GM18505 (cell line): ENCODE results near the gene CEP135.
"Not testable (repeated sequence)": the region's sequence is repeated elsewhere in the genome, so short reads cannot be mapped to it uniquely, and the experiment has no call there.

Experiments used
- ATAC-seq: cut with Tn5 transposase; IDR thresholded peaks from one replicate; pipeline ENCODE4 v1.9.1; 2021; ENCODE audit not compliant: unreplicated experiment
- POLR2A ChIP-seq: IDR thresholded peaks from 4 replicates; pipeline ENCODE4 v1.6.1; 2011; ENCODE audit warnings: borderline replicate concordance; ENCODE audit not compliant: insufficient read depth, insufficient read length; ENCODE audit errors: extremely low read depth

CEP135 gene

GRCh38 chr4:55928846-55929245, 19.9 kb upstream of the CEP135 start:
- ATAC-seq = no peak
- TF ChIP-seq POLR2A = no peak

- TF ChIP-seq POLR2A = no peak
- ATAC-seq = no peak
Measured at GRCh38 chr4:55931043-55931442, 17.7 kb upstream of the CEP135 start.

- no peak for ATAC-seq
- TF ChIP-seq POLR2A = no peak
Measured at GRCh38 chr4:55931833-55932232, 16.9 kb upstream of the CEP135 start.

- no peak for ATAC-seq
- no peak for TF ChIP-seq POLR2A
Measured at GRCh38 chr4:55932511-55932910, 16.2 kb upstream of the CEP135 start.

GRCh38 chr4:55933611-55934010, 15.1 kb upstream of the CEP135 start:
- no peak for ATAC-seq
- TF ChIP-seq POLR2A = no peak

GRCh38 chr4:55935907-55936306, 12.8 kb upstream of the CEP135 start:
- ATAC-seq = not testable (repeated sequence)

GRCh38 chr4:55938481-55938880, 10.3 kb upstream of the CEP135 start:
- no peak for TF ChIP-seq POLR2A
- no peak for ATAC-seq

GRCh38 chr4:55939421-55939820, 9.3 kb upstream of the CEP135 start:
- no peak for ATAC-seq
- TF ChIP-seq POLR2A = no peak

- no peak for TF ChIP-seq POLR2A
- ATAC-seq = no peak
Measured at GRCh38 chr4:55941881-55942396, 6.8 kb upstream of the CEP135 start.

DNA sequence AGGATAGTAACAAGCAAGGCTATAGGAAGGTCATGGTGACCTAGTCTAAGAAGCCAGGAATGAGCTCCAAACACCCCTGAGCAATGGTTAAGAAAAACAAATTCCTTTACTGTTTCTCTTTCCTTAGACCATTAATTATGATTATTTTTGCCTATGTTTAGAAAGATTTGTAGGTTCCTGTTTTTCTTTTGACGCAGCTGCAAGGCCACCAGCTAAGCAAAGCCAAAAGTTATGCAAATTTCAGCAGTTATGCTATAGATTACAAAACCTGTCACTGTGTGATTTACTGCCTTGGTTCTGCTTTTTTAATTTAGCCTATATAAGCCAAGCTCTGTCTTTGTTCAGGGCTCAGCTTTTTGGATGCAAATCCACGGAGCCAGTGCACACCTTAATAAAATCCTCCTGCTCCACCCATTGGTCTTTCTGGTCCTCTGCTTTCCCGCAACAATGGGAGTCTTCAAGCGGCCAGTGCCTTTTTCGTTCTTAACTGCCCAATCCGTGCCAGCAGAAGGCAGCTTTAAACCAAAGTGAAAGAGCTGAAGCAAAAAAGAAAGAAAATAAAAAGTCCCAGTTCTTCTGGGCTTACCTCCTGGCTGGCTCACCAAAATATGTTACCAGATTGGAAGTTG, 1.4 kb upstream of the CEP135 start:
- no peak for TF ChIP-seq POLR2A
- peak; percentile 29 for ATAC-seq

DNA sequence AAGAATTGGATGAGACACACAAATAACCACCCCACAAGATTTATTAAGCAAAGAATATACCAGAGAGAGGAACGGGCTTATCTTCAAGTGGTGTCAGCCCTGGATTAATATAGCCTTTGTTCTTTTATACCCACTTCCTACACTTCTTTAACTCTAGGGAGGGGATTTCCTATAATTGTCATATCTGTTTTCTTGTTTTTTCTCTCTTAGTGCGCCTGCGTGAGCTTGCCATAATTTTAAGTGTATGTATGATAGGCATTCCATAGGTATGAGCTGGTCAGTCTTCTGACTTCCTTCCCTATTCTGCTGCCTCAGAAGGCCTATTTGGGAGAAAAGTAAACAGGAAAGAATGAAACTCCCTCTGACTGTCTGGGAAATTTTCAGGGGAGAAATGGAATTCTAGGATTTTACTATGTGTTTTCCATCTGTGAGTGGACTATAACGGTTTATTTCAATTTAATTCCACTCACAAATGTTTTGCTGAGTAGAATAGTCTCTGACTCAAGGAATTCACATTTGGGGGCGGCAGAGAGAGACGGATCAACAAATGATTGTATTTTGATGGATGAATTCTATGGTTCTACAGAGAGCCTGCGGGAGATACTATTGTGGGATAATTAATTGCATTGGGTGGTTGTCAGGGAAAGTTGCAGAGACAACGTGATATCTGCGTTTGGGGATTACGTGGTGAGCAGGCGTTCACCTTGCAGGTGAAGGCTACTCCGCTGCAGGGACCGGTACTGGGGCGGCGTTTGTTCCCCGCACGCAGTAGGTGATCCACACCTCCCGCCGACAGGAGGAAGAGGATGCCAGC, 626 bp upstream of the CEP135 start:
- TF ChIP-seq POLR2A = peak; percentile 3
- peak; percentile 16 for ATAC-seq

DNA sequence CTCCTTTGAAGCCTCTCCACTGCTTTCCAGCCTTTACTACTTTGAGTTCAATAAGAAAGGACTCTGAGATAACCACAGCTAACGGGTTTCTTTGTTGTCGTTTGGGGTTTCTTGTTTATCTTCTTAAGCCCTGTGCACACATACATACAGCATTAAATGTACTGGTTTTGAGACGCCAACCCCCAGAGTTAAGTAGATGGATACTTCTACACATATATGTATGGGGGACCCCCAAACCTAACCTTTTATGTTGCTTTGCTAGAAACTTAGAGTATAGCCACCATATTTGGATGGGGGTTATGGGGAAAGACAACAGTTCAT, 697 bp downstream of the CEP135 start:
- no peak for ATAC-seq
- TF ChIP-seq POLR2A = no peak

DNA sequence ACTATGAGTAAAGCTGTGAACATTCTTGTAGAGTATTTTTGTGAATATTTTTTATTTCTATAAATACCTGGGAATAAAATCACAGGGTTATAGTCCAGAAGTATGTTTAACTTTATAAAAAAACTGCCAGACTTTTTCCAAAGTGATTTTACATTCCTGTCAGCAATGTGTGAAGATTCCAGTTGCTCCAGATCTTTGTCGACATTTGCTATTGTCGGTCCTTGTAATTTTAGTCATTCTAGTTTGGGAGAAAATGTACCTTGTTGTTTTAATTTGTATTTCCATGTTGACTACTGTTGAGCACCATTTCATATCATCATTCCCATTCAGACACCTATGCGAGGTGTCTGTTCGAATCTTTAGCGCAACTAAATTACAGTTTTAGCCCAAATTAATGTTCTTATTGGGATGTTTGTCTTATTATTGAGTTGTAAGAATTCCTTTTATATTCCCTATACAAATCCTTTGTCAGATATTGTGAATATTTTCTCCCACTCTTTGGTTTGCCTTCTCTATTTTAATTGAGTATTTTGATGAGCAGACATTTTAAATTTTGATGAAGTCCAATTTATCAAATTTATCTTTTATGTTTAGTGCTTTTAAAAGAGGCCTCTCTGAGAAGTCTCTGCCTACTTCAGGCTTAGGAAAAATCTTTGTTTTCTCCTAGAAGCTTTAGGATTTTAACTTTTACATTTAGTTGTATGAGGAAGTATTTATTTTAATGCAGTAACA, 2.6 kb downstream of the CEP135 start:
- no peak for ATAC-seq
- no peak for TF ChIP-seq POLR2A

GRCh38 chr4:55955710-55956109, 7.0 kb downstream of the CEP135 start:
- no peak for TF ChIP-seq POLR2A
- ATAC-seq = no peak
